SK-N-SH (cell line): ENCODE results near the gene HOXC5.

ENCODE experiments used
- ELF1 ChIP-seq: IDR thresholded peaks from 2 replicates; pipeline ENCODE4 v1.4.0; 2012
- EZH2phosphoT487 ChIP-seq: fragments of 200-600 bp; sonication (generic); IDR thresholded peaks from 2 replicates; pipeline ENCODE4 v1.6.1; 2017; ENCODE audit warnings: low read depth, mixed run types, mild to moderate bottlenecking, antibody characterized with exemption, moderate library complexity, borderline replicate concordance
- FOSL2 ChIP-seq: IDR thresholded peaks from 2 replicates; pipeline ENCODE4 v1.4.0; 2012; ENCODE audit warnings: low read depth, mild to moderate bottlenecking, moderate library complexity, borderline replicate concordance
- GATA2 ChIP-seq: sonication (generic); formaldehyde crosslinking; IDR thresholded peaks from 2 replicates; pipeline ENCODE4 v1.5.0; 2020; ENCODE audit warnings: mild to moderate bottlenecking, missing genetic modification reagents
- JUND ChIP-seq: IDR thresholded peaks from 2 replicates; pipeline ENCODE4 v1.4.0; 2012
- POLR2AphosphoS5 ChIP-seq: IDR thresholded peaks from 2 replicates; pipeline ENCODE4 v1.6.1; 2012; ENCODE audit warnings: low read depth, low read length
- RFX5 ChIP-seq: IDR thresholded peaks from 2 replicates; pipeline ENCODE4 v1.6.1; 2012; ENCODE audit warnings: mild to moderate bottlenecking, improper control_type of control experiment, low read length
- SMC3 ChIP-seq: IDR thresholded peaks from 2 replicates; pipeline ENCODE4 v1.6.1; 2012; ENCODE audit warnings: low read depth, low read length, improper control_type of control experiment
- YY1 ChIP-seq: IDR thresholded peaks from 2 replicates; pipeline ENCODE4 v1.4.0; 2012; ENCODE audit warnings: low read depth, mild to moderate bottlenecking
- TF ChIP-seq, protein P1 (sequence below): fragments of 200-600 bp; sonication (generic); IDR thresholded peaks from 2 replicates; pipeline ENCODE4 v1.6.1; 2017; ENCODE audit warnings: antibody characterized with exemption, mild to moderate bottlenecking, moderate library complexity
- TF ChIP-seq, protein P2 (sequence below): IDR thresholded peaks from 2 replicates; pipeline ENCODE4 v1.4.0; 2012; ENCODE audit warnings: low read depth
- TF ChIP-seq, protein P3 (sequence below): IDR thresholded peaks from 2 replicates; pipeline ENCODE4 v1.6.1; 2012; ENCODE audit warnings: mild to moderate bottlenecking, low read depth, low read length, moderate library complexity

DNA sequence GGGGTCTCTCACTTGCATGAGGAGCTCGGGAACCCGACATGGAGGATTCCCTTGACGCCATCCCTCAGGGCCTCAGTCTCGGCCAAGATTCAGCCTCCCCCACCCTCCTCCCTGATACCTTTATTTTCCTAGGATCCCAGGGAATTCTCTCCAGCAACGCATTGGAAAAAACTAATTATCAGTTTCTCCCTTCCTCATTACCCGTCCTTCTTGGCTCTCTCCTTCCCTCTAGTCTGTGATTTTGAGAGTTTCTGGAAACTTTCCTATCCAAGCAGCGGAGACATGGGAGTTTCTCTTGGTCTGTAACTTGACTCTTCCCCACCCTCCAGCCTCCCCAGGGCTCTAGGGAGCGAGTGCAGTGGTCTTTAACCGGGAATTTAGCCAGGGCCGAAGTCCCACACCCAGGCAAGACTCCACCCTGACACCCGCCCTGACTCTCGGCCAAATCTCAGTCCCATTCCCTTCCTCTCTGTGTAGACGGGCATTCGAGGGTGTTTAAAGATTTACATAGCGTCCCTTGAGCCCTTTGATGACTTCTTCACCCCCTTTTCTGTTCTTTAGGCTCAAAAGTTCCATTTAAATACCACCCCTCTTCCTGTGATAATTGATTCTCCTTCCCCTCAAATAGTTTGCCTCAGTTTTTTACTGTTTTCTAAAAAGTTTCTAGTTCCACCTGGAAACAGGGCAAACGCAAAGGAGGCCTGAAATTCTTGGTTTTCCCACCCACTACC is 6.7 kb downstream of the HOXC5 start:
- TF ChIP-seq RFX5 (no peak), SMC3 (no peak), EZH2phosphoT487 (no peak), ELF1 (no peak), GATA2 (CRISPR knock-in tag) (no peak), FOSL2 (no peak), YY1 (no peak), POLR2AphosphoS5 (no peak), JUND (no peak)
- TF ChIP-seq, protein P1, sequence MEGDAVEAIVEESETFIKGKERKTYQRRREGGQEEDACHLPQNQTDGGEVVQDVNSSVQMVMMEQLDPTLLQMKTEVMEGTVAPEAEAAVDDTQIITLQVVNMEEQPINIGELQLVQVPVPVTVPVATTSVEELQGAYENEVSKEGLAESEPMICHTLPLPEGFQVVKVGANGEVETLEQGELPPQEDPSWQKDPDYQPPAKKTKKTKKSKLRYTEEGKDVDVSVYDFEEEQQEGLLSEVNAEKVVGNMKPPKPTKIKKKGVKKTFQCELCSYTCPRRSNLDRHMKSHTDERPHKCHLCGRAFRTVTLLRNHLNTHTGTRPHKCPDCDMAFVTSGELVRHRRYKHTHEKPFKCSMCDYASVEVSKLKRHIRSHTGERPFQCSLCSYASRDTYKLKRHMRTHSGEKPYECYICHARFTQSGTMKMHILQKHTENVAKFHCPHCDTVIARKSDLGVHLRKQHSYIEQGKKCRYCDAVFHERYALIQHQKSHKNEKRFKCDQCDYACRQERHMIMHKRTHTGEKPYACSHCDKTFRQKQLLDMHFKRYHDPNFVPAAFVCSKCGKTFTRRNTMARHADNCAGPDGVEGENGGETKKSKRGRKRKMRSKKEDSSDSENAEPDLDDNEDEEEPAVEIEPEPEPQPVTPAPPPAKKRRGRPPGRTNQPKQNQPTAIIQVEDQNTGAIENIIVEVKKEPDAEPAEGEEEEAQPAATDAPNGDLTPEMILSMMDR, result no peak
- TF ChIP-seq, protein P2, sequence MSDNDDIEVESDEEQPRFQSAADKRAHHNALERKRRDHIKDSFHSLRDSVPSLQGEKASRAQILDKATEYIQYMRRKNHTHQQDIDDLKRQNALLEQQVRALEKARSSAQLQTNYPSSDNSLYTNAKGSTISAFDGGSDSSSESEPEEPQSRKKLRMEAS, result no peak
- TF ChIP-seq, protein P3, sequence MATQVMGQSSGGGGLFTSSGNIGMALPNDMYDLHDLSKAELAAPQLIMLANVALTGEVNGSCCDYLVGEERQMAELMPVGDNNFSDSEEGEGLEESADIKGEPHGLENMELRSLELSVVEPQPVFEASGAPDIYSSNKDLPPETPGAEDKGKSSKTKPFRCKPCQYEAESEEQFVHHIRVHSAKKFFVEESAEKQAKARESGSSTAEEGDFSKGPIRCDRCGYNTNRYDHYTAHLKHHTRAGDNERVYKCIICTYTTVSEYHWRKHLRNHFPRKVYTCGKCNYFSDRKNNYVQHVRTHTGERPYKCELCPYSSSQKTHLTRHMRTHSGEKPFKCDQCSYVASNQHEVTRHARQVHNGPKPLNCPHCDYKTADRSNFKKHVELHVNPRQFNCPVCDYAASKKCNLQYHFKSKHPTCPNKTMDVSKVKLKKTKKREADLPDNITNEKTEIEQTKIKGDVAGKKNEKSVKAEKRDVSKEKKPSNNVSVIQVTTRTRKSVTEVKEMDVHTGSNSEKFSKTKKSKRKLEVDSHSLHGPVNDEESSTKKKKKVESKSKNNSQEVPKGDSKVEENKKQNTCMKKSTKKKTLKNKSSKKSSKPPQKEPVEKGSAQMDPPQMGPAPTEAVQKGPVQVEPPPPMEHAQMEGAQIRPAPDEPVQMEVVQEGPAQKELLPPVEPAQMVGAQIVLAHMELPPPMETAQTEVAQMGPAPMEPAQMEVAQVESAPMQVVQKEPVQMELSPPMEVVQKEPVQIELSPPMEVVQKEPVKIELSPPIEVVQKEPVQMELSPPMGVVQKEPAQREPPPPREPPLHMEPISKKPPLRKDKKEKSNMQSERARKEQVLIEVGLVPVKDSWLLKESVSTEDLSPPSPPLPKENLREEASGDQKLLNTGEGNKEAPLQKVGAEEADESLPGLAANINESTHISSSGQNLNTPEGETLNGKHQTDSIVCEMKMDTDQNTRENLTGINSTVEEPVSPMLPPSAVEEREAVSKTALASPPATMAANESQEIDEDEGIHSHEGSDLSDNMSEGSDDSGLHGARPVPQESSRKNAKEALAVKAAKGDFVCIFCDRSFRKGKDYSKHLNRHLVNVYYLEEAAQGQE, result no peak
